Astrocyte of the cerebellum (primary cell): Measurements from ENCODE around the gene SFXN4.

Experiments
- DNase-seq: peaks from one replicate; pipeline ENCODE4 v3.0.0-alpha.2; 2011; ENCODE audit warnings: low read depth
- H3K4me3 ChIP-seq: 2 replicates; pipeline ENCODE4 v1.5.1; 2011; ENCODE audit warnings: mild to moderate bottlenecking, low read depth, low read length, moderate library complexity
- in situ Hi-C: cut with HindIII; loops from 2 replicates; pipeline ENCODE4 v1.10.0; 2017; ENCODE audit warnings: low sequenced_read_pairs
- TF ChIP-seq, protein P1 (sequence below): IDR thresholded peaks from 2 replicates; pipeline ENCODE4 v1.5.1; 2012; ENCODE audit warnings: low read length, low read depth, moderate library complexity, mild to moderate bottlenecking; ENCODE audit errors: missing control alignments

SFXN4 gene

DNA sequence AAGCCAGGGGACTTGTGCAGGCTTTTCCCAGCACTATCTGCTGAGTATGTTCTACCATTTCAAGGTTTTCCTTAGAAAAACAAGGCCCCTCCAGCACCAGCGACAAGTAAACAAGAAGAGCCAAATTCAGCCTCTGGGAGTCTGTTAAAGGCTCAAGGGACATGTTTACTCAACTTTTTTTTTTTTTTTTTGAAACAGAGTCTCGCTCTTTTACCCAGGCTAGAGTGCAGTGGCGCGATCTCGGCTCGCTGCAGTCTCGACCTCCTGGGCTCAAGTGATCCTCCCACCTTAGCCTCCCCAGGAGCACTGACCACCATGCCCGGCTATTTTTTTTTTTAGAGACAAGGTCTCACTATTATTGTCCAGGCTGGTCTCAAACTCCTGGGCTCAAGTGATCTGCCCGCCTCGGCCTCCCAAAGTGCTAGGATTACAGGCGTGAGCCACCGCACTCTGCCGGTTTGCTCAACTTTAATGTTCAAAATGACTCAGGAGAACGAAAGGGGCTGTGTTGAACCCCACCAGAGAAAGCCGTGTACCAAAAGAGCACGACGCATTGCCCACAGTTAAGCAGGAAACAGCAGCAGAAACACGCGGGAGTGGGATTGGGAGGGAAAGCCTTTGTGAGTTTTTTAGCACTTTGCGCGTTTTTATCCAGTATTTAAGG is 12.3 kb upstream of the SFXN4 start:
- H3K4me3 ChIP-seq = peak overlapping the region; percentile 61
- TF ChIP-seq, protein P1, sequence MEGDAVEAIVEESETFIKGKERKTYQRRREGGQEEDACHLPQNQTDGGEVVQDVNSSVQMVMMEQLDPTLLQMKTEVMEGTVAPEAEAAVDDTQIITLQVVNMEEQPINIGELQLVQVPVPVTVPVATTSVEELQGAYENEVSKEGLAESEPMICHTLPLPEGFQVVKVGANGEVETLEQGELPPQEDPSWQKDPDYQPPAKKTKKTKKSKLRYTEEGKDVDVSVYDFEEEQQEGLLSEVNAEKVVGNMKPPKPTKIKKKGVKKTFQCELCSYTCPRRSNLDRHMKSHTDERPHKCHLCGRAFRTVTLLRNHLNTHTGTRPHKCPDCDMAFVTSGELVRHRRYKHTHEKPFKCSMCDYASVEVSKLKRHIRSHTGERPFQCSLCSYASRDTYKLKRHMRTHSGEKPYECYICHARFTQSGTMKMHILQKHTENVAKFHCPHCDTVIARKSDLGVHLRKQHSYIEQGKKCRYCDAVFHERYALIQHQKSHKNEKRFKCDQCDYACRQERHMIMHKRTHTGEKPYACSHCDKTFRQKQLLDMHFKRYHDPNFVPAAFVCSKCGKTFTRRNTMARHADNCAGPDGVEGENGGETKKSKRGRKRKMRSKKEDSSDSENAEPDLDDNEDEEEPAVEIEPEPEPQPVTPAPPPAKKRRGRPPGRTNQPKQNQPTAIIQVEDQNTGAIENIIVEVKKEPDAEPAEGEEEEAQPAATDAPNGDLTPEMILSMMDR = no peak
- in situ Hi-C loops = no loop called here
- DNase-seq = no peak

DNA sequence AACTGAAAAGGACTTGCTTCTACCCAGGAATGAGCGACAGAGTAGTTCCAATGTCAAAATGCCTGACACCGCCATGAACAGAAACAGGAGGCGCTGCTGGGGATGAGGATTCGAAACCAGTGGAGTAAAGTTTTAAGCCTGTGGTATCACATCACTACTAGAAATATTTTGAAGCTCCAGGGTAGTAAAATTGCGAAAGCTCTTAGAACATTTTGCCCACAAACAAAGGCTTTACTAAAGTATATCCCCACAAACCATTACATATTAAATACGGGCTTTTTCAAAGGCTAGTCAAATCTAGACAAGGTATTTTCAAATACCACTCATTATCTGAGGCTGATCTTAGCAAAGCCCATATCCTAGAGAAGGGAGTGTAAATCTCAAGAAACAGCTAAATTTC is 10.7 kb upstream of the SFXN4 start:
- no peak overlapping the region for H3K4me3 ChIP-seq
- in situ Hi-C loops = no loop called here
- TF ChIP-seq, protein P1 = no peak
- DNase-seq = no peak

DNA sequence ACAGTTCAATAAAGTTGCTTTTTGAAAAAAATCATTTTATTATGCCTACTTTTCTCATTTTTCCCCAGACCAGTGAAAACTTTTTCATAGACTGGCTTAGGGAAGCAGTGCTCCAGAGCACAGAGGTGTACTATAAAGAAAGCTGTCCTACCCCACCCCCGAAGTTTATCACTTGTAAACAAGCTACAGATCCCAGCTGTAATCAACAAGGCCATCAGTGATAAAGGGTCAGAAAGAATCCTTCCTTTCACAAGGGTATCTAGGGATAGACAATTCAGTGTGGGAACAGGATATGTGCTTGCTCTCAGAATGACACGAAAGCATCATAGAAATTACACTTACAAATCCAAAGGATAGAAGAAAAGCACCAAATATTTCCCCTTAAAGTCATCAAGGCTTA is 8.6 kb upstream of the SFXN4 start:
- in situ Hi-C loops = no loop called here
- DNase-seq = no peak
- TF ChIP-seq, protein P1 = no peak
- H3K4me3 ChIP-seq = no peak overlapping the region

DNA sequence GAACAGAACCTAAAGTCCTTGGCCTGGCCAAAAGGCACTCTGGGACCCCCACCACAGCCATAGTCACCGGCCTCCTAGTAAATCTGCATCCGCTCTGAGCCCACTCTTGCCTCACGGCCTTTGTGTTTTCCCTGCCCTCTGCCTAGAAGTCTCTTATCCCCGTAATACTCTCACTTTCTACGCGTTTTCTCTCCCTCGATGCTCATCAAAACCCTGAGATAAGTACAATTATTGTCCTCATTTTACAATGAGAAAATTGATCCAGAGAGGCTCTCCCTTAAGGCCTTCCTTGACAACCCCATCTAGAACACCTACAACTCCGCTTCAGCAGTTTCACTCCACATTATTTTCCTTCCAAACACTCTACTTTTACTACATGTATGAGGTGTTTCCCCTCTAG is 1.5 kb upstream of the SFXN4 start:
- in situ Hi-C loops = no loop called here
- DNase-seq = no peak
- no peak overlapping the region for H3K4me3 ChIP-seq
- TF ChIP-seq, protein P1 = no peak

DNA sequence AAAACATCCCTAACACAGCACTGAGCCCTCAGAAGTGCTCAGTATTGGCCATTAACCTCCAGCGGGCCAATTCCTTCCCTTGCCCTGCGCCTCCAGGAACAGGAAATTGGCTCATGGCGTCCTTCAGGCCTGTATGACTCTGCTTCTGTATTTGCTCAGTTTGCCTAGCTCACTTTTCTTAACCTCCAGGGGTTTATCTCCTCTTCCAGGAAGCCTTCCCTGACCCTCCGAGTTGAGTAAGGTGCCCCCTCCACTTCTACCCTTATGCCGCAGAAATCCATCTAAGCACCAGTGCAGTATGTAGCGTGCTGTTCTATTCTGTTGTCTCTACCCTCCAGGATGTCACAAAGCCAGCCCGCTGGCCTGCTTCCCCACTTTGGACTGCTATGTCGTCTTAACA is 1.1 kb upstream of the SFXN4 start:
- no peak for DNase-seq
- in situ Hi-C loops = no loop called here
- no peak overlapping the region for H3K4me3 ChIP-seq
- TF ChIP-seq, protein P1 = no peak

DNA sequence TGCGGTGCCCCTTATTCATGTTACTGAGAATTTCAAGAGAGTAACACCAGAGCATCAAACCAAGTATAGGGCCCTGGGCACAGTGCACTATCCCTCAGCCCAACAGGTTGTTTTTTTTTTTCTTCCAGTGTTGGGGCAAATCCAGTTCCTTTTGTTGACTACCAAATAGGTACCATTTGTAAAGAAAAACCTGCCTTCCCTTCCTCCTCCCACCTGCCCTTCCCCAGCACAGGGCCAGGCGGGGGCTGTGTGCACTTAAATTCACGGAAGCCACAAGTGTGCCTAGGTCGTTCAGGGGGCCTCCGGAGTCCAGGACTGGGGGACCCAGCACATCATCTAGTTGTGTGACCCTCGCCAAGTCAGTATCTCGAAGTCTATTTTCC is 595 bp upstream of the SFXN4 start:
- in situ Hi-C loops = no loop called here
- TF ChIP-seq, protein P1 = no peak
- DNase-seq = no peak
- H3K4me3 ChIP-seq = peak overlapping the region; percentile 57
